ENCODE results near the gene CASP1.

The CASP1 gene

DNA sequence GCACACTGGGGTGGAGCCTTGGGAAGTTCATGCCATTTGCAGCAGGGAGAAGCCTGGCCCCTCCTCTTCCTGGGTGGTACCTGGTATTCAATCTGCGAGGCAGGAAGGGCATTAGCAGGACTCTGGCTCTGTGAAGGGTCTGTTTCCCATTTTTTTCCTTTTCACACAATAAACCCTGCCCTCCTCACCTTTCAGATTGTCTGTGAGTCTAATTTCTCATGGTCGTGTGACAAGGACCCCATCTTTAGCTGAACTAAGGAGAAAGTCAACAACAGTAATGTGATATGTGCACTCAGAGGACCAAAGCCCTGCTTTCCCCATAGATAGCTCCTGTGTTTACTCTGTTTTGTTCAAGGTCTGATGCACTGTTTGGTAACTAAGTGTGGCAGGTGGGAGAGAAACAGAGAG is 39.9 kb downstream of the CASP1 start:
- H3K4me3 ChIP-seq (ENCODE audit: low read depth, low read length): no peak overlapping the region
- TF ChIP-seq, protein P1, sequence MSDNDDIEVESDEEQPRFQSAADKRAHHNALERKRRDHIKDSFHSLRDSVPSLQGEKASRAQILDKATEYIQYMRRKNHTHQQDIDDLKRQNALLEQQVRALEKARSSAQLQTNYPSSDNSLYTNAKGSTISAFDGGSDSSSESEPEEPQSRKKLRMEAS (IDR thresholded peaks at IDR 0.05; ENCODE audit: low read depth, low read length): no peak
- TF ChIP-seq POLR2A (IDR thresholded peaks at IDR 0.05; ENCODE audit: extremely low read depth, insufficient read length): no peak
- no peak for TF ChIP-seq MYC (IDR thresholded peaks at IDR 0.05; ENCODE audit: low read depth, low read length)
- TF ChIP-seq, protein P2, sequence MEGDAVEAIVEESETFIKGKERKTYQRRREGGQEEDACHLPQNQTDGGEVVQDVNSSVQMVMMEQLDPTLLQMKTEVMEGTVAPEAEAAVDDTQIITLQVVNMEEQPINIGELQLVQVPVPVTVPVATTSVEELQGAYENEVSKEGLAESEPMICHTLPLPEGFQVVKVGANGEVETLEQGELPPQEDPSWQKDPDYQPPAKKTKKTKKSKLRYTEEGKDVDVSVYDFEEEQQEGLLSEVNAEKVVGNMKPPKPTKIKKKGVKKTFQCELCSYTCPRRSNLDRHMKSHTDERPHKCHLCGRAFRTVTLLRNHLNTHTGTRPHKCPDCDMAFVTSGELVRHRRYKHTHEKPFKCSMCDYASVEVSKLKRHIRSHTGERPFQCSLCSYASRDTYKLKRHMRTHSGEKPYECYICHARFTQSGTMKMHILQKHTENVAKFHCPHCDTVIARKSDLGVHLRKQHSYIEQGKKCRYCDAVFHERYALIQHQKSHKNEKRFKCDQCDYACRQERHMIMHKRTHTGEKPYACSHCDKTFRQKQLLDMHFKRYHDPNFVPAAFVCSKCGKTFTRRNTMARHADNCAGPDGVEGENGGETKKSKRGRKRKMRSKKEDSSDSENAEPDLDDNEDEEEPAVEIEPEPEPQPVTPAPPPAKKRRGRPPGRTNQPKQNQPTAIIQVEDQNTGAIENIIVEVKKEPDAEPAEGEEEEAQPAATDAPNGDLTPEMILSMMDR (IDR thresholded peaks at IDR 0.05; ENCODE audit: low read depth, low read length): no peak
- DNase-seq (ENCODE audit: low read depth): no peak

DNA sequence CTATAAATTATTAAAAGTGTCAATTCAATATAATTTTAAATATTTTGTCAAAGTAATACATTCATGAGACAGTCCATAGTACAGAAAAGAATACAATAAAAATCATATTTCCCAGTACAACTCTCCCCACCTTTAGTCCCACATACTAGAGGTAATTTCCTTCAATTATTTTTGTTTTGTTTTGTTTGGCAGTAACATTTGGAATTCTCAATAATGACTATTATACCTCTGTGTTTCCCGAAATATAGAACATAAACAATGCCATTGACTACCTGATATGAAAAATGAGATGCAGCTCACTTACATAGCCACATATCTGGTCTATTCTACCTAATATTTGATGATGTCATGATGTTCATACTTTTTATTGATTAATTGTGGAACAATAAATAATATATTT is 42.2 kb downstream of the CASP1 start:
- DNase-seq (ENCODE audit: low read depth): no peak
- TF ChIP-seq, protein P1 (IDR thresholded peaks at IDR 0.05; ENCODE audit: low read depth, low read length): no peak
- TF ChIP-seq POLR2A (IDR thresholded peaks at IDR 0.05; ENCODE audit: extremely low read depth, insufficient read length) (no peak), MYC (IDR thresholded peaks at IDR 0.05; ENCODE audit: low read depth, low read length) (no peak)
- TF ChIP-seq, protein P2 (IDR thresholded peaks at IDR 0.05; ENCODE audit: low read depth, low read length): no peak
- H3K4me3 ChIP-seq (ENCODE audit: low read depth, low read length): no peak overlapping the region

DNA sequence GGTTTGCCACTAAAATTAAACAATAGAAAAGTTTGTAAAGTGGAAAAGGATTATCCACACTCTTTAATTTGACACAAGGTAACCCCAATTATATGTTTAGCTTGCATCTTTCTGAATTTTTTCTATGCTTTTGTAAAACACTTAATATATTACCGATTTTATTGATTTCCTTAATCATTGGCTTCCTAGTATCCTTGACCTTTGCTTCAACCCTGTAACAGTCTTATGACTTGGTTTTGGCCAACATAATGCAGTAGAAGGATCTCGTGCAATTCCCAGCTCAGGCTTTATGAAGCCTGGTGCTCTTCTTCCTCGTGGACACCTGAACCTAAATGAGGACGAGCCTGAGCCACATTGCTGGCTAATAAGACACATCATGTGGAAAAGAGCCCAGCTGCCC is 43.0 kb downstream of the CASP1 start:
- DNase-seq (ENCODE audit: low read depth): no peak
- H3K4me3 ChIP-seq (ENCODE audit: low read depth, low read length): no peak overlapping the region
- TF ChIP-seq POLR2A (IDR thresholded peaks at IDR 0.05; ENCODE audit: extremely low read depth, insufficient read length): no peak

DNA sequence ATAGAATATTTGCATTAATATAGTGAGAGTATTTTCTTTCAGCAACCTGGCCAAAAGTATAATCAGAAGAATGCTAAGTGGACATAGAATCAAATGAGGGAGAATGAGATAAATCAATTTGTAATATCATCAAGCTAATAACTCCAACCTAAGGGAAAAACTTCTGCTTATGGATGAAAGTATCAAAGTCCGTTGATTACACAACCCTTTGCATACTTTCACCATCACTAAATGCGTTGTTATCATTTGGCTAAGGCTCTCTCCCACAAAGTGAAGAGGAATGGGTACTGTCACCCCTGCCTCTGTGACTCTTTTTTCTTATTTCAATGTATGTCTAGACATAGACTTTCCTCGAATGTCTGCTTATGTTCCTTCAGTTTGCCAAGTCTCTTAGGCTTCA is 50.1 kb downstream of the CASP1 start:
- DNase-seq (ENCODE audit: low read depth): no peak
- no peak overlapping the region for H3K4me3 ChIP-seq (ENCODE audit: low read depth, low read length)
- TF ChIP-seq POLR2A (IDR thresholded peaks at IDR 0.05; ENCODE audit: extremely low read depth, insufficient read length) (no peak), MYC (IDR thresholded peaks at IDR 0.05; ENCODE audit: low read depth, low read length) (no peak)
- TF ChIP-seq, protein P2 (IDR thresholded peaks at IDR 0.05; ENCODE audit: low read depth, low read length): no peak
- TF ChIP-seq, protein P1 (IDR thresholded peaks at IDR 0.05; ENCODE audit: low read depth, low read length): no peak

DNA sequence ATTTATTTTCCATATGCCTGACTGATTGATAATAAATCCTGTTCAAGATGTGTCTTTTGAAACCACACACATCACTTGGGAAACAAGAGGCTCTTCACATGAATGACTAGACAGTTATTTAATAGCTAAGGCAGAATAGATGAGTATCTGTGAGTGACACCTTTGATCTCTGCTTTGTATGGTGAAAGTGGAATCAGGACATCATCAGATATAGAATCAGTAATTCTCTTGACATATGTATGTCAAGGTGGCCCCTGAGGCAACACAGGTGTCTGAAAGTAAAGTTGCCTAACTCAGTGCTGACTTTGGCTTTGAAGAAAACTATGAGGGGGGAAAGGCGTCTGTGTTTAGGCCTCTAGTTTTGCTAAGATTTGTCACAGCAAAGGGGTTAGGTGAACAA is 55.1 kb downstream of the CASP1 start:
- TF ChIP-seq, protein P2 (IDR thresholded peaks at IDR 0.05; ENCODE audit: low read depth, low read length): no peak
- no peak for TF ChIP-seq MYC (IDR thresholded peaks at IDR 0.05; ENCODE audit: low read depth, low read length)
- TF ChIP-seq, protein P1 (IDR thresholded peaks at IDR 0.05; ENCODE audit: low read depth, low read length): no peak
- TF ChIP-seq POLR2A (IDR thresholded peaks at IDR 0.05; ENCODE audit: extremely low read depth, insufficient read length): no peak
- no peak for DNase-seq (ENCODE audit: low read depth)
- no peak overlapping the region for H3K4me3 ChIP-seq (ENCODE audit: low read depth, low read length)

All from NB4 (cell line).